ENCODE results near the gene PHACTR4.
"Not testable (repeated sequence)": the region's sequence is repeated elsewhere in the genome, so short reads cannot be mapped to it uniquely, and the experiment has no call there.

- TF ChIP-seq, protein P1, sequence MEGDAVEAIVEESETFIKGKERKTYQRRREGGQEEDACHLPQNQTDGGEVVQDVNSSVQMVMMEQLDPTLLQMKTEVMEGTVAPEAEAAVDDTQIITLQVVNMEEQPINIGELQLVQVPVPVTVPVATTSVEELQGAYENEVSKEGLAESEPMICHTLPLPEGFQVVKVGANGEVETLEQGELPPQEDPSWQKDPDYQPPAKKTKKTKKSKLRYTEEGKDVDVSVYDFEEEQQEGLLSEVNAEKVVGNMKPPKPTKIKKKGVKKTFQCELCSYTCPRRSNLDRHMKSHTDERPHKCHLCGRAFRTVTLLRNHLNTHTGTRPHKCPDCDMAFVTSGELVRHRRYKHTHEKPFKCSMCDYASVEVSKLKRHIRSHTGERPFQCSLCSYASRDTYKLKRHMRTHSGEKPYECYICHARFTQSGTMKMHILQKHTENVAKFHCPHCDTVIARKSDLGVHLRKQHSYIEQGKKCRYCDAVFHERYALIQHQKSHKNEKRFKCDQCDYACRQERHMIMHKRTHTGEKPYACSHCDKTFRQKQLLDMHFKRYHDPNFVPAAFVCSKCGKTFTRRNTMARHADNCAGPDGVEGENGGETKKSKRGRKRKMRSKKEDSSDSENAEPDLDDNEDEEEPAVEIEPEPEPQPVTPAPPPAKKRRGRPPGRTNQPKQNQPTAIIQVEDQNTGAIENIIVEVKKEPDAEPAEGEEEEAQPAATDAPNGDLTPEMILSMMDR (IDR thresholded peaks at IDR 0.05), result not testable (repeated sequence)
- not testable (repeated sequence) for TF ChIP-seq POLR2AphosphoS5 (IDR thresholded peaks at IDR 0.05)
These were observed 6.7 kb downstream of the PHACTR4 start for GRCh38 chr1:28376195-28376594.
